Thoracic aorta (tissue), 2 donors: Measurements from ENCODE around the gene NIFK. TPM values are rescaled to one million over a fixed set of nuclear protein-coding genes. Genes with fewer than 3 reads are reported as not detected.

Experiments
- ATAC-seq: fragments of 150-250 bp; one replicate; pipeline ENCODE4 v1.8.0; 2017; ENCODE audit warnings: low read depth; ENCODE audit not compliant: insufficient number of reproducible peaks, low FRiP score
- DNase-seq: peaks from one replicate; pipeline ENCODE4 v3.0.0-alpha.2; 2020; ENCODE audit warnings: low spot score
- H3K27ac ChIP-seq, 2 donors: fragments of 200-600 bp; sonication (generic); 1 replicate in 1 of 2; 2 replicates in 1 of 2; pipeline ENCODE4 v1.5.1; 2016; ENCODE audit warnings: mild to moderate bottlenecking in 2 of 2, moderate library complexity in 2 of 2
- H3K27me3 ChIP-seq: fragments of 200-600 bp; sonication (generic); replicated peaks from 2 replicates; pipeline ENCODE4 v1.6.0; 2016; ENCODE audit warnings: mild to moderate bottlenecking; ENCODE audit not compliant: insufficient read depth
- H3K36me3 ChIP-seq: fragments of 200-600 bp; sonication (generic); one replicate; pipeline ENCODE4 v1.5.1; 2016
- H3K4me1 ChIP-seq, 2 donors: fragments of 200-600 bp; sonication (generic); 1 replicate in 1 of 2; 2 replicates in 1 of 2; pipeline versions ENCODE4 v1.5.1 to v1.6.0; 2016; ENCODE audit warnings: low read depth in 2 of 2, mild to moderate bottlenecking in 1 of 2; ENCODE audit not compliant: control insufficient read depth in 1 of 2
- H3K4me3 ChIP-seq: fragments of 200-600 bp; sonication (generic); 2 replicates; pipeline ENCODE4 v1.5.1; 2016; ENCODE audit warnings: mild to moderate bottlenecking
- H3K9me3 ChIP-seq: fragments of 200-600 bp; sonication (generic); 2 replicates; pipeline ENCODE4 v1.5.1; 2016
- total RNA-seq, 2 donors: library from RNA; depleted of rRNA; stranded (reverse); fragments of >200 nt; gene quantifications; one replicate each; pipeline versions ENCODE4 v1.1.0 to v1.2.3, GENCODE V29; 2016
- TF ChIP-seq, protein P1 (sequence below): fragments of 200-600 bp; sonication (generic); IDR thresholded peaks from one replicate; pipeline ENCODE4 v1.5.1; 2019; ENCODE audit warnings: antibody characterized with exemption

Gene NIFK
- total RNA-seq, 2 donors from 2014 or later, result 34.9 to 83.2 TPM

DNA sequence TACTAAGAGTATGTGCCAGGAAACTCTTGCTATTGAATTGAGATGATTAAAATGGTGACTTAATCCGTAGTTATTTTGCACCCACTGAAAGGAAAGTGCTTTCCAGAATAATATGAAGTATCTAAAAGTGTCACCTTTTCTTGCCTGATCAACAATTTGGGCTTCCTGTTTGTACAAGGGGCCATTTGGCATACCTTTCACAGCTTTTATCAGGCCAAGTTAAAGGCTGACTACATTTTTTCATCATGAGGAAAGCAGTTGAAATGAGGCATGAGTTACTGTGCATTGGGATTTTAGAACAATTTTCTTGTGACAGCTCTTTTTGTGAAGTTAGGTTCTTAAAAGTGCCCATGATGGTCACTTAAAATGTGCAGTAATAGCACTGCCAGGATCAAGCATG, 29.9 kb upstream of the NIFK start:
- TF ChIP-seq, protein P1, sequence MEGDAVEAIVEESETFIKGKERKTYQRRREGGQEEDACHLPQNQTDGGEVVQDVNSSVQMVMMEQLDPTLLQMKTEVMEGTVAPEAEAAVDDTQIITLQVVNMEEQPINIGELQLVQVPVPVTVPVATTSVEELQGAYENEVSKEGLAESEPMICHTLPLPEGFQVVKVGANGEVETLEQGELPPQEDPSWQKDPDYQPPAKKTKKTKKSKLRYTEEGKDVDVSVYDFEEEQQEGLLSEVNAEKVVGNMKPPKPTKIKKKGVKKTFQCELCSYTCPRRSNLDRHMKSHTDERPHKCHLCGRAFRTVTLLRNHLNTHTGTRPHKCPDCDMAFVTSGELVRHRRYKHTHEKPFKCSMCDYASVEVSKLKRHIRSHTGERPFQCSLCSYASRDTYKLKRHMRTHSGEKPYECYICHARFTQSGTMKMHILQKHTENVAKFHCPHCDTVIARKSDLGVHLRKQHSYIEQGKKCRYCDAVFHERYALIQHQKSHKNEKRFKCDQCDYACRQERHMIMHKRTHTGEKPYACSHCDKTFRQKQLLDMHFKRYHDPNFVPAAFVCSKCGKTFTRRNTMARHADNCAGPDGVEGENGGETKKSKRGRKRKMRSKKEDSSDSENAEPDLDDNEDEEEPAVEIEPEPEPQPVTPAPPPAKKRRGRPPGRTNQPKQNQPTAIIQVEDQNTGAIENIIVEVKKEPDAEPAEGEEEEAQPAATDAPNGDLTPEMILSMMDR, result no peak
- Histone ChIP-seq H3K27me3 (no peaks in the 10 kb centered on the region), H3K9me3 (no peaks in the 10 kb centered on the region), H3K4me1 (no peaks in the 10 kb centered on the region), H3K36me3 (peaks cover 37% of the 10 kb centered on the region), H3K27ac (no peak overlapping the region), H3K4me3 (no peak overlapping the region)
- DNase-seq (no peak), ATAC-seq (no peak)

DNA sequence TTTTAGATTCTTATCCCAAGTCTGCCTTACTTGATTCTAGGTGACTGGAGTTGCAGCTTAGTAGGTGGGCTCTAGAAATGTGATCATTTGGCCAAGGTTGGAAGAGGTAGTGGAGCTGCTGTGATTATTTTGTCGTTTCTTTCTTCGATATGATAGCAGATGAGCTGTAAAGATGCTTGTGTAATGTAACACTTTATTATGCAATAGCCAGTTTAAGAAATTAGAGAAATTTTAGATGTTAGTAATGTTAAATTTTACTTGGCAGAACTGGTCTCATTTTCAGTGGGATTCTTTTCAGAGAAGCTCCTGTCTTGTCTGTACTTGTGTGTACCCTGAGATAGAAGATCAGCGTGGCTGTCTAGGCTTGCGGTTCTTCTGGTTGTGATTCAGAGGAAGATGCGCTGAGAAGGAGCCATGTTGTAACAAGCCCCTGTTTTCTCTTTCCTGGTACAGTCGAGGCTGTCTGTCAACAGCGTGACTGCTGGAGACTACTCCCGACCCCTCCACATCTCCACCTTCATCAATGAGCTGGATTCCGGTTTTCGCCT, 28.1 kb upstream of the NIFK start:
- no peak for ATAC-seq
- TF ChIP-seq, protein P1, result no peak
- peaks cover 47% of the 10 kb centered on the region for H3K36me3 ChIP-seq

DNA sequence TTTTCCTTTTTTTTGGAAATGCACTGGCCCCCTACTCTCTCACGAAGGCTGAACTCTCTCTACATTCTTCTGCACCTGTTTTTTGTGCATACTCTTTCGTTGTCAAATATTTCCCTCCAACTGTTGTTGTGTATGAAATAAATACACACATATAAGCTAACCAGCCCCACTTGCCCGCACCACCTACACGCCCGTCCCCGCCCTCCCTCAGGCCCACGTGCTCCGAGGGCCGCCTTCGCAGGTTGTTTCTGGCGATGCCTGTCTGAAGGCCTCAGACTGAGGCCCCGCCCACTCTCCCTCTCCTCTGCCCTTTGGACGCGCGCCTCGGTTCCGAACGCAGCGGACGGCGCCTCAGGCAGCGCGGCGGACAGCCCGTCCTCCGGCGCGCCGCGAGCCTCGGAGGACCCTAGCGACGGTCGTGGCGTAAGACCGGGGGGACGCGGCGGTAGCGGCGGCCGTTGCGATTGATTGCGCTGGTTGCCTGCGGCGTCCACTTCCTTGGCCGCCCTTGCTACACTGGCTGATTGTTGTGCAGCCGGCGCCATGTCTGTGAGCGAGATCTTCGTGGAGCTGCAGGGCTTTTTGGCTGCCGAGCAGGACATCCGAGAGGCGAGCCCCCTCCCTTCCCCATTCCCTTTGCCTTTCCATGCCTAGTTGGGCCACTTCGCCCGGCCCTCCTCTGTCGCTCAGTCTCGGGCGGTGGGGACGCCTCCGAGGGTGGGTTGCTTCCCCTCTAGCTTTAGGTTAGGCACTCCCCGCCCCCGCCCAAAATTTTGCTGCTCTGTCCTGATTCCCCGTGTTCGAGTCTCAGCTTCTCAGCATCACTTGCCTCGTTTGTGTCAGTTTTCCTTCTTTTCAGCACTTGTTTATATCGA, 18.8 kb upstream of the NIFK start, which contains the start of gene TSN:
Gene TSN, plus strand, starts transcription at position 415 of the 875 bp plus-strand sequence. Its CDS starts 129 bp downstream, at position 544.
- Histone ChIP-seq H3K27ac (peak within 1 kb of the TSS; percentile 54 to 73), H3K4me1 (peaks cover 12 to 22% of the 10 kb centered on the region in 2 donors), H3K9me3 (no peaks in the 10 kb centered on the region), H3K4me3 (peak within 1 kb of the TSS; percentile 92), H3K36me3 (peaks cover 7% of the 10 kb centered on the region), H3K27me3 (no peaks in the 10 kb centered on the region)
- TF ChIP-seq, protein P1, result no peak
- ATAC-seq (peak; percentile 98), DNase-seq (peak; percentile 93)

More for the DNA sequence above, 28.1 kb upstream of the NIFK start:
- H3K27ac ChIP-seq, result no peak overlapping the region
- no peaks in the 10 kb centered on the region for H3K9me3 ChIP-seq
- H3K27me3 ChIP-seq, result no peaks in the 10 kb centered on the region
- no peak for DNase-seq
- no peak overlapping the region for H3K4me3 ChIP-seq
- no peaks in the 10 kb centered on the region for H3K4me1 ChIP-seq

DNA sequence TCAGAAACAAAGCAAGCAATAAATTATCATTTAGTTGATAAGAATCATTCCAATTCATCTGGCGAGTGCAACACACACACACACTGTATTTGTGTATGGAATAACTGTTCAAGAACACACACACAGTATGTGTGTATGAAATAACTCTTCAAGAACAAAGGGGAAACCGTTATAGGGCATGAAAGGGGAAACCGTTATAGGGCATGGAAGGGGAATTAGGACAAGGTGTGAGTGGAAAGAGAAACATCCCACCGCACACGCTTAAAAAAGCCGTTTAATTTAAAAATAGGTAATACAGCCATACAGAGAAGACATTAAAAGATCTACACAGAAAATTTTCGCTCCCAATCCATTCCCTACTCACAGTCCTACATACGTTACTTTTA, 18.2 kb upstream of the NIFK start:
- Histone ChIP-seq H3K4me1 (peaks cover 12 to 22% of the 10 kb centered on the region in 2 donors), H3K4me3 (peak overlapping the region; percentile 92), H3K9me3 (no peaks in the 10 kb centered on the region), H3K27ac (no peak overlapping the region), H3K36me3 (peaks cover 2% of the 10 kb centered on the region), H3K27me3 (no peaks in the 10 kb centered on the region)
- ATAC-seq, result peak; percentile 16
- TF ChIP-seq, protein P1, result no peak
- no peak for DNase-seq

DNA sequence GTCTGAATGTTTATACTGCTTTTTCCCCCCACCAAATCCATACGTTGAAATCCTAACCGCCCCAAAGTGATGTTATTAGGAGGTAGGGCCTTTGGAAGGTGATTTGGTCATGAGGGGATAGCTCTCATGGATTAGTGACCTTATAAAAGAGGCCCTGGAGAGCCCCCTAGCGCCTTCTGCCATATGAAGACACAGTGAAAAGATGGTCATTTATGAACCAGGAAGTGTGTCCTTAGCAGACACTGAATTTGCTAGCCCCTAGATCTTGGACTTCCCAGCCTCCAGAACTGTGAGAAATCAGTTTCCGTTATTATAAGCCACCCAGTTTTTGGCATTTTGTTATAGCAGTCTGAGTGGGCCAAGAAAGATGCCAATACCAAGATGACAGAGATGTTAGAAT, 11.5 kb upstream of the NIFK start:
- Histone ChIP-seq H3K4me1 (no peaks in the 10 kb centered on the region), H3K9me3 (no peaks in the 10 kb centered on the region), H3K4me3 (no peak overlapping the region), H3K36me3 (no peaks in the 10 kb centered on the region), H3K27ac (no peak overlapping the region), H3K27me3 (no peaks in the 10 kb centered on the region)
- TF ChIP-seq, protein P1, result no peak
- no peak for ATAC-seq
- no peak for DNase-seq
